ENCODE data around the gene CA10. TPM values are rescaled to one million over a fixed set of nuclear protein-coding genes. Genes with fewer than 3 reads are reported as not detected.

CA10 gene
- polyA plus RNA-seq, 1 donor (not counting 4 experiments of a cell fraction or from before 2014, with no cell fraction given) = 2.9 TPM

DNA sequence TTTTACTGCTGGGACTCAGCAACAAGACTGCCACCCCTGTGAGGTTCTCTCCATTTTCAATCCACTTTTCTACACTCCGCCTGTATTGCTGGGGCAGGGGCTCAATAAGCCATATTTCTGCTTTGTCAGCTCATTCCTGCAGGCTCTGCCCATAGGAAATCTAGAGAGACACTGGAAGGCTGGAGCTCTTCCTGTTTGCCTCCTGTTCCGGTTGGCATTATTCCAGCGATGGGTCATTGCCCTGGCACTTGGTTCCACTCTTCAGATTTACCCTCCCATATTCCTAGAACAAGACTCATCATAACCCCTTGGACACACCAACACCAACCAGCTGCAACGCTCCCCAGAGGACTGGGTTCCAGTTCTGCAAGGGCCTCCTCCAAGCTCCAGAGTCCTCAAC, 210.4 kb downstream of the CA10 start:
- Histone ChIP-seq H3K4me3 (ENCODE audit: control insufficient read depth in 2 of 3, extremely low read depth in 1 of 3, insufficient read depth in 2 of 3, low read depth in 1 of 3, low read length in 3 of 3) (no peak overlapping the region), H3K4me2 (ENCODE audit: control insufficient read depth, extremely low read depth, insufficient read depth, low read depth, low read length) (no peak overlapping the region), H3K9me1 (ENCODE audit: control insufficient read depth, extremely low read depth, insufficient read depth, low read length) (no peaks in the 10 kb centered on the region), H4K20me1 (ENCODE audit: control insufficient read depth, extremely low read depth, insufficient read depth, low read length) (no peaks in the 10 kb centered on the region), H3K9me3 (ENCODE audit: control insufficient read depth, low read depth, low read length) (no peaks in the 10 kb centered on the region), H3K27me3 (ENCODE audit: control insufficient read depth, extremely low read depth, insufficient read depth, low read length) (no peaks in the 10 kb centered on the region), H3K36me3 (ENCODE audit: control insufficient read depth in 2 of 2, extremely low read depth in 1 of 2, insufficient read depth in 2 of 2, low read length in 2 of 2) (no peaks in the 10 kb centered on the region), H3K27ac (ENCODE audit: control insufficient read depth, insufficient read depth, low read length) (no peak overlapping the region), H3K79me2 (ENCODE audit: control insufficient read depth, insufficient read depth, low read length) (no peaks in the 10 kb centered on the region), H3K4me1 (ENCODE audit: control insufficient read depth, extremely low read depth, insufficient read depth, low read length) (no peaks in the 10 kb centered on the region), H2AFZ (ENCODE audit: control insufficient read depth, low read length) (no peak overlapping the region), H3K9ac (ENCODE audit: control insufficient read depth, extremely low read depth, insufficient read depth, low read length) (no peak overlapping the region)
- TF ChIP-seq EZH2 (IDR thresholded peaks at IDR 0.05; ENCODE audit: low read length) = no peak
- TF ChIP-seq, protein P1, sequence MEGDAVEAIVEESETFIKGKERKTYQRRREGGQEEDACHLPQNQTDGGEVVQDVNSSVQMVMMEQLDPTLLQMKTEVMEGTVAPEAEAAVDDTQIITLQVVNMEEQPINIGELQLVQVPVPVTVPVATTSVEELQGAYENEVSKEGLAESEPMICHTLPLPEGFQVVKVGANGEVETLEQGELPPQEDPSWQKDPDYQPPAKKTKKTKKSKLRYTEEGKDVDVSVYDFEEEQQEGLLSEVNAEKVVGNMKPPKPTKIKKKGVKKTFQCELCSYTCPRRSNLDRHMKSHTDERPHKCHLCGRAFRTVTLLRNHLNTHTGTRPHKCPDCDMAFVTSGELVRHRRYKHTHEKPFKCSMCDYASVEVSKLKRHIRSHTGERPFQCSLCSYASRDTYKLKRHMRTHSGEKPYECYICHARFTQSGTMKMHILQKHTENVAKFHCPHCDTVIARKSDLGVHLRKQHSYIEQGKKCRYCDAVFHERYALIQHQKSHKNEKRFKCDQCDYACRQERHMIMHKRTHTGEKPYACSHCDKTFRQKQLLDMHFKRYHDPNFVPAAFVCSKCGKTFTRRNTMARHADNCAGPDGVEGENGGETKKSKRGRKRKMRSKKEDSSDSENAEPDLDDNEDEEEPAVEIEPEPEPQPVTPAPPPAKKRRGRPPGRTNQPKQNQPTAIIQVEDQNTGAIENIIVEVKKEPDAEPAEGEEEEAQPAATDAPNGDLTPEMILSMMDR (optimal IDR thresholded peaks at IDR 0.05 in 1 of 3, IDR thresholded peaks at IDR 0.05 in 1 of 3, conservative IDR thresholded peaks at IDR 0.05 in 1 of 3; ENCODE audit: extremely low read depth in 1 of 3, insufficient read depth in 2 of 3, low read length in 3 of 3) = no peak
- dilution Hi-C loops (cut with MboI; ENCODE audit: extremely low pct_ligation_motif_present, low sequenced_read_pairs) = no loop called here
- DNase-seq (ENCODE audit: low read depth, low spot score) = no peak
- no peak for FAIRE-seq

DNA sequence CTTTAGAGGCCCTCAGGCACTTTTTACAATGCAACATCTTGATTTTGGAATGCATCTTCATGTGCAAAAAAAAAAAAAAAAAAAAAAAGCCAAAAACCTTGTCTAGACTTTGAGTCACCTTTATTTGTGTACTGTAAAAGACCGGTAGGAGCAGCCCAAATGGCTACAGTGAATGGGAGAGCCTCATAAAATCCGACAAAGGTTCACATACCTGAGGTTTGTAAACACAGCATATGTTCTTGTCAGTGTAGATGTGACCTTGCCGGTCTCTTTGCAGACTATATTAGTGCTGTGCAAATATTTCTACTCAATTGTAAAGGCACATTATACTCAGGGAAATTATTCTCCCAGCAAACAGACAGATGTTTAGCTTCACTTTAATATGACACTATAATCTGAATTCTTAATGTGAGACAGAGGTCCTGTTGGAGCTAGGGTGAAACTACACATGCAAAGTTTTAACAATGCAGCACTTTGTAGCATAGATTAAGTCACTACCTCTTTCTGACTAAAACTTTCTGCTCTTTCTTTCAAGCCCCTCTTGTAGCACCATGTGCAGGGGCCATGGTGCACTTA, 211.3 kb downstream of the CA10 start:
- TF ChIP-seq EZH2 (IDR thresholded peaks at IDR 0.05; ENCODE audit: low read length) = no peak
- TF ChIP-seq, protein P1 (optimal IDR thresholded peaks at IDR 0.05 in 1 of 3, IDR thresholded peaks at IDR 0.05 in 1 of 3, conservative IDR thresholded peaks at IDR 0.05 in 1 of 3; ENCODE audit: extremely low read depth in 1 of 3, insufficient read depth in 2 of 3, low read length in 3 of 3) = no peak
- Histone ChIP-seq H3K27ac (ENCODE audit: control insufficient read depth, insufficient read depth, low read length) (no peak overlapping the region), H3K79me2 (ENCODE audit: control insufficient read depth, insufficient read depth, low read length) (no peaks in the 10 kb centered on the region), H3K9me1 (ENCODE audit: control insufficient read depth, extremely low read depth, insufficient read depth, low read length) (no peaks in the 10 kb centered on the region), H3K9ac (ENCODE audit: control insufficient read depth, extremely low read depth, insufficient read depth, low read length) (no peak overlapping the region), H3K4me1 (ENCODE audit: control insufficient read depth, extremely low read depth, insufficient read depth, low read length) (no peaks in the 10 kb centered on the region), H3K4me2 (ENCODE audit: control insufficient read depth, extremely low read depth, insufficient read depth, low read depth, low read length) (no peak overlapping the region), H2AFZ (ENCODE audit: control insufficient read depth, low read length) (no peak overlapping the region), H4K20me1 (ENCODE audit: control insufficient read depth, extremely low read depth, insufficient read depth, low read length) (no peaks in the 10 kb centered on the region), H3K4me3 (ENCODE audit: control insufficient read depth in 2 of 3, extremely low read depth in 1 of 3, insufficient read depth in 2 of 3, low read depth in 1 of 3, low read length in 3 of 3) (no peak overlapping the region), H3K36me3 (ENCODE audit: control insufficient read depth in 2 of 2, extremely low read depth in 1 of 2, insufficient read depth in 2 of 2, low read length in 2 of 2) (no peaks in the 10 kb centered on the region), H3K27me3 (ENCODE audit: control insufficient read depth, extremely low read depth, insufficient read depth, low read length) (no peaks in the 10 kb centered on the region), H3K9me3 (ENCODE audit: control insufficient read depth, low read depth, low read length) (no peaks in the 10 kb centered on the region)
- DNase-seq (ENCODE audit: low read depth, low spot score) (no peak), FAIRE-seq (no peak)
- dilution Hi-C loops (cut with MboI; ENCODE audit: extremely low pct_ligation_motif_present, low sequenced_read_pairs) = no loop called here

Data from keratinocyte (primary cell).